NCI-H146 treated with DMSO at 0.1 percent for 48 hours (cell line): ENCODE results near the gene ABI3BP.

Experiments used
- DNase-seq: peaks from one replicate; lab custom pipeline; 2025; ENCODE audit not compliant: unreplicated experiment; lab: John Stamatoyannopoulos, UW

ABI3BP gene

GRCh38 chr3:100748220-100748619 lies 245.0 kb downstream of the ABI3BP start:
- DNase-seq: no peak

GRCh38 chr3:100746092-100746491 lies 247.1 kb downstream of the ABI3BP start:
- no peak for DNase-seq

GRCh38 chr3:100745617-100746016 lies 247.6 kb downstream of the ABI3BP start:
- DNase-seq: no peak

- DNase-seq: no peak
These were observed 248.6 kb downstream of the ABI3BP start for GRCh38 chr3:100744671-100745070.

GRCh38 chr3:100743535-100743934 lies 249.7 kb downstream of the ABI3BP start:
- no peak for DNase-seq

GRCh38 chr3:100740207-100740606 lies 253.0 kb downstream of the ABI3BP start:
- DNase-seq: no peak

- DNase-seq: no peak
These were observed 255.9 kb downstream of the ABI3BP start for GRCh38 chr3:100737334-100737733.

GRCh38 chr3:100732435-100732834 lies 260.8 kb downstream of the ABI3BP start:
- no peak for DNase-seq

GRCh38 chr3:100730524-100730923 lies 262.7 kb downstream of the ABI3BP start:
- DNase-seq: no peak

- no peak for DNase-seq
These were observed 266.5 kb downstream of the ABI3BP start for GRCh38 chr3:100726706-100727105.

GRCh38 chr3:100725935-100726513 lies 267.2 kb downstream of the ABI3BP start:
- DNase-seq: no peak

GRCh38 chr3:100720426-100720825 lies 272.8 kb downstream of the ABI3BP start:
- no peak for DNase-seq

- DNase-seq: no peak
These were observed 274.1 kb downstream of the ABI3BP start for GRCh38 chr3:100719136-100719535.

- no peak for DNase-seq
These were observed 275.4 kb downstream of the ABI3BP start for GRCh38 chr3:100717637-100718487.

- no peak for DNase-seq
These were observed 276.2 kb downstream of the ABI3BP start for GRCh38 chr3:100717063-100717462.

GRCh38 chr3:100715176-100715575 lies 278.0 kb downstream of the ABI3BP start:
- DNase-seq: no peak

GRCh38 chr3:100710261-100710968 lies 282.8 kb downstream of the ABI3BP start:
- DNase-seq: no peak

- DNase-seq: peak; percentile 4
These were observed 283.4 kb downstream of the ABI3BP start for GRCh38 chr3:100709842-100710260.

GRCh38 chr3:100708989-100709841 lies 284.0 kb downstream of the ABI3BP start, which contains the start of gene TFG:
TSS of gene TFG (plus strand) at chr3:100709494. CDS start at chr3:100713686, 4,192 bp downstream.
- DNase-seq: peak; percentile 96

GRCh38 chr3:100708644-100708988 lies 284.6 kb downstream of the ABI3BP start:
- DNase-seq: no peak

GRCh38 chr3:100706365-100706764 lies 286.9 kb downstream of the ABI3BP start:
- DNase-seq: no peak
